DND-41 (cell line): ENCODE data around the gene ATF7IP.

ENCODE experiments used
- ATAC-seq: fragments of 200-7000 bp; cut with Tn5 transposase; 3 replicates; pipeline ENCODE4 v1.9.1; 2021; ENCODE audit warnings: low read depth; ENCODE audit not compliant: insufficient read depth
- DNase-seq: peaks from one replicate; pipeline ENCODE4 v3.0.0-alpha.2; 2020
- H2AFZ ChIP-seq: 2 replicates; pipeline ENCODE4 v1.6.0; 2012; ENCODE audit warnings: low read depth, low read length
- H3K27ac ChIP-seq: 2 replicates; pipeline ENCODE4 v1.5.1; 2012; ENCODE audit warnings: low read length, inconsistent platforms
- H3K27me3 ChIP-seq: fragments of 200-600 bp; sonication (generic); 2 replicates; pipeline ENCODE4 v1.6.0; 2012; ENCODE audit warnings: low read length, mild to moderate bottlenecking, inconsistent platforms; ENCODE audit not compliant: insufficient read depth, poor library complexity
- H3K36me3 ChIP-seq: 2 replicates; pipeline ENCODE4 v1.5.1; 2012; ENCODE audit warnings: low read length, inconsistent platforms; ENCODE audit not compliant: insufficient read depth
- H3K4me1 ChIP-seq: 2 replicates; pipeline ENCODE4 v1.5.1; 2012; ENCODE audit warnings: mild to moderate bottlenecking, low read length; ENCODE audit not compliant: insufficient read depth
- H3K4me2 ChIP-seq: 2 replicates; pipeline ENCODE4 v1.6.0; 2012; ENCODE audit warnings: mild to moderate bottlenecking, moderate library complexity, low read length, inconsistent platforms; ENCODE audit not compliant: insufficient read depth
- H3K4me3 ChIP-seq, 2 experiments: fragments of 200-600 bp in 1 of 2; shearing (Covaris generic) in 1 of 2; 2 replicates each; pipeline ENCODE4 v1.5.1; 2012 to 2016; ENCODE audit warnings: inconsistent platforms in 2 of 2, low read length in 2 of 2, mild to moderate bottlenecking in 2 of 2, low read depth in 1 of 2, moderate library complexity in 1 of 2
- H3K79me2 ChIP-seq: 2 replicates; pipeline ENCODE4 v1.6.0; 2012; ENCODE audit warnings: low read length, inconsistent platforms; ENCODE audit not compliant: insufficient read depth
- H3K9ac ChIP-seq: 2 replicates; pipeline ENCODE4 v1.6.0; 2012; ENCODE audit warnings: low read depth, mild to moderate bottlenecking, inconsistent platforms, low read length, moderate library complexity
- H3K9me3 ChIP-seq: 2 replicates; pipeline ENCODE4 v1.5.1; 2012; ENCODE audit warnings: low read length, moderate library complexity, mild to moderate bottlenecking, inconsistent platforms; ENCODE audit not compliant: insufficient read depth, severe bottlenecking
- H4K20me1 ChIP-seq: 2 replicates; pipeline ENCODE4 v1.6.0; 2012; ENCODE audit warnings: low read length; ENCODE audit not compliant: insufficient read depth
- EZH2 ChIP-seq: IDR thresholded peaks from 3 replicates; pipeline ENCODE4 v1.6.1; 2012; ENCODE audit warnings: borderline replicate concordance, low read depth, mild to moderate bottlenecking, moderate library complexity, low read length, inconsistent platforms; ENCODE audit not compliant: severe bottlenecking
- TF ChIP-seq, protein P1 (sequence below): IDR thresholded peaks from 2 replicates; pipeline ENCODE4 v1.5.1; 2012; ENCODE audit warnings: borderline replicate concordance, low read length, moderate library complexity, mild to moderate bottlenecking; ENCODE audit not compliant: poor library complexity, severe bottlenecking; ENCODE audit errors: extremely low read depth

The ATF7IP gene

DNA sequence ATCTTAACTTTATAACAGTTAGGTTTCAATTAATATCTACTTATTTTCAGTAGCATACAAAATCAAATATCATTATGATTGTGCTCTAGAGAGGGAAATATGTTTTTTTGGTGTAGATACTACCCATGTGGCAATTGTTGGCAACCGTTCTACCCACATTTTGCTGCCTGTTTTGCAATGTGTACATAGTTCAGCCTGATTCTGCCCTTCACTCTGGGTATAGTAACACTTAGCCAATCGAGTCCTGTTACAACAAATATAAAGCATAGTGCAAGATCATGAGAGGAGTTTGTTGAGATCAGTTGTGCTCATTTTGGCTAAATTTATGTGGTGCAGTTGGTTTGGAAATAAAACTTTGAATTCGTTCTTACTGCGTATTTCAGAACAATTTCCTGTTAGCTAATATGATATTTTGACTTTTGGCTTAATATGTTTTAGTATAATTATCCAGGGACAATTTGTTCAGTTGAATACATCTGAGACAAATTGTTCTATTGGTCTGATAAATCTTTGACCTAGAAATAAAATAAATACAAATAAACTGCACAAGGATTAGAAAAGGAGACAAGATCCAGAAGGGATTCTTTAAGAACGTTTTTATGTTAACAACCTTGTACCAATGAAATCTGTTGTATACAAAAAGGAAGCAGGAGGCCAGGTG is 76.9 kb downstream of the ATF7IP start:
- no peak overlapping the region for H3K4me3 ChIP-seq
- H2AFZ ChIP-seq = no peak overlapping the region
- H3K36me3 ChIP-seq = peaks cover 53% of the 10 kb centered on the region; the same call in 1 of the 2 replicates
- H3K4me2 ChIP-seq = no peak overlapping the region
- ATAC-seq (no peak), DNase-seq (no peak)
- H3K9me3 ChIP-seq = no peaks in the 10 kb centered on the region
- no peak overlapping the region for H3K27ac ChIP-seq
- H3K79me2 ChIP-seq = peaks cover 4% of the 10 kb centered on the region; the same call in 1 of the 2 replicates
- TF ChIP-seq, protein P1, sequence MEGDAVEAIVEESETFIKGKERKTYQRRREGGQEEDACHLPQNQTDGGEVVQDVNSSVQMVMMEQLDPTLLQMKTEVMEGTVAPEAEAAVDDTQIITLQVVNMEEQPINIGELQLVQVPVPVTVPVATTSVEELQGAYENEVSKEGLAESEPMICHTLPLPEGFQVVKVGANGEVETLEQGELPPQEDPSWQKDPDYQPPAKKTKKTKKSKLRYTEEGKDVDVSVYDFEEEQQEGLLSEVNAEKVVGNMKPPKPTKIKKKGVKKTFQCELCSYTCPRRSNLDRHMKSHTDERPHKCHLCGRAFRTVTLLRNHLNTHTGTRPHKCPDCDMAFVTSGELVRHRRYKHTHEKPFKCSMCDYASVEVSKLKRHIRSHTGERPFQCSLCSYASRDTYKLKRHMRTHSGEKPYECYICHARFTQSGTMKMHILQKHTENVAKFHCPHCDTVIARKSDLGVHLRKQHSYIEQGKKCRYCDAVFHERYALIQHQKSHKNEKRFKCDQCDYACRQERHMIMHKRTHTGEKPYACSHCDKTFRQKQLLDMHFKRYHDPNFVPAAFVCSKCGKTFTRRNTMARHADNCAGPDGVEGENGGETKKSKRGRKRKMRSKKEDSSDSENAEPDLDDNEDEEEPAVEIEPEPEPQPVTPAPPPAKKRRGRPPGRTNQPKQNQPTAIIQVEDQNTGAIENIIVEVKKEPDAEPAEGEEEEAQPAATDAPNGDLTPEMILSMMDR = no peak
- TF ChIP-seq EZH2 = no peak
- H4K20me1 ChIP-seq = no peaks in the 10 kb centered on the region
- H3K27me3 ChIP-seq = no peaks in the 10 kb centered on the region
- no peak overlapping the region for H3K9ac ChIP-seq
- no peaks in the 10 kb centered on the region for H3K4me1 ChIP-seq

GRCh38 chr12:14443531-14443930 is 78.0 kb downstream of the ATF7IP start:
- TF ChIP-seq EZH2 = no peak

GRCh38 chr12:14450479-14450878 is 85.0 kb downstream of the ATF7IP start:
- Histone ChIP-seq H3K36me3 (peaks cover 50% of the 10 kb centered on the region), H3K4me2 (no peak overlapping the region), H3K9ac (no peak overlapping the region), H3K27ac (no peak overlapping the region), H2AFZ (no peak overlapping the region), H3K4me1 (no peaks in the 10 kb centered on the region), H3K4me3 (no peak overlapping the region), H3K27me3 (no peaks in the 10 kb centered on the region), H3K79me2 (peaks cover 18% of the 10 kb centered on the region), H3K9me3 (no peaks in the 10 kb centered on the region), H4K20me1 (no peaks in the 10 kb centered on the region)
- DNase-seq (no peak), ATAC-seq (no peak)
- no peak for TF ChIP-seq EZH2
- TF ChIP-seq, protein P1 = no peak

More at GRCh38 chr12:14443531-14443930, 78.0 kb downstream of the ATF7IP start:
- H2AFZ ChIP-seq = no peak overlapping the region
- H3K79me2 ChIP-seq = peaks cover 4% of the 10 kb centered on the region; the same call in 1 of the 2 replicates
- H3K36me3 ChIP-seq = peaks cover 57% of the 10 kb centered on the region; the same call in 1 of the 2 replicates
- no peaks in the 10 kb centered on the region for H3K4me1 ChIP-seq
- no peak overlapping the region for H3K9ac ChIP-seq
- H3K9me3 ChIP-seq = no peaks in the 10 kb centered on the region
- no peak overlapping the region for H3K4me2 ChIP-seq
- H3K27me3 ChIP-seq = no peaks in the 10 kb centered on the region
- no peak overlapping the region for H3K4me3 ChIP-seq
- no peaks in the 10 kb centered on the region for H4K20me1 ChIP-seq
- H3K27ac ChIP-seq = no peak overlapping the region
- ATAC-seq (no peak), DNase-seq (no peak)

GRCh38 chr12:14452336-14452735 is 86.9 kb downstream of the ATF7IP start:
- Histone ChIP-seq H3K4me2 (no peak overlapping the region), H3K9ac (no peak overlapping the region), H4K20me1 (no peaks in the 10 kb centered on the region), H2AFZ (no peak overlapping the region), H3K27ac (no peak overlapping the region), H3K4me1 (no peaks in the 10 kb centered on the region), H3K4me3 (no peak overlapping the region), H3K36me3 (peaks cover 59% of the 10 kb centered on the region), H3K9me3 (no peaks in the 10 kb centered on the region), H3K79me2 (peaks cover 18% of the 10 kb centered on the region), H3K27me3 (no peaks in the 10 kb centered on the region)
- no peak for TF ChIP-seq EZH2
- TF ChIP-seq, protein P1 = no peak
- ATAC-seq (no peak), DNase-seq (no peak)
